SU-DHL-6 (cell line): ENCODE results near the gene SCT.

Experiments used
- EZH2phosphoT487 ChIP-seq: fragments of 200-600 bp; sonication (generic), shearing (Covaris generic); conservative IDR thresholded peaks from 2 replicates; pipeline ENCODE4 v1.6.1; 2018; ENCODE audit warnings: mild to moderate bottlenecking, antibody characterized with exemption, low read length, moderate library complexity, mixed read lengths
- TF ChIP-seq, protein P1 (sequence below): fragments of 200-600 bp; sonication (generic); IDR thresholded peaks from one replicate; pipeline ENCODE4 v1.5.1; 2017; ENCODE audit warnings: antibody characterized with exemption, mild to moderate bottlenecking, low read length, moderate library complexity; ENCODE audit not compliant: insufficient read depth, poor library complexity, severe bottlenecking

DNA sequence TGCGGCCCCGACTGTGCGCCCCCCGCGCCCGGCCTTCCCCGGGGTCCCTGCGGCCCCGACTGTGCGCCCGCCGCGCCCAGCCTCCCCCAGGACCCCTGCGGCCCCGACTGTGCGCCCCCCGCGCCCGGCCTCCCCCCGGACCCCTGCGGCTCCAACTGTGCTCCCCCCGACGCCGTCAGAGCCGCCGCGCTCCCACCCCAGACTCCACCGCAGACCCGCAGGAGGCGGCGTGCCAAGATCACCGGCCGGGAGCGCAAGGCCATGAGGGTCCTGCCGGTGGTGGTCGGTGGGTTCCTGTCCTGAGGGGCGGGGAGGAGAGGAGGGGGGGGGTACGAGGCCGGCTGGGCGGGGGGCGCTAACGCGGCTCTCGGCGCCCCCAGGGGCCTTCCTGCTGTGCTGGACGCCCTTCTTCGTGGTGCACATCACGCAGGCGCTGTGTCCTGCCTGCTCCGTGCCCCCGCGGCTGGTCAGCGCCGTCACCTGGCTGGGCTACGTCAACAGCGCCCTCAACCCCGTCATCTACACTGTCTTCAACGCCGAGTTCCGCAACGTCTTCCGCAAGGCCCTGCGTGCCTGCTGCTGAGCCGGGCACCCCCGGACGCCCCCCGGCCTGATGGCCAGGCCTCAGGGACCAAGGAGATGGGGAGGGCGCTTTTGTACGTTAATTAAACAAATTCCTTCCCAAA, 13.2 kb upstream of the SCT start:
- TF ChIP-seq, protein P1, sequence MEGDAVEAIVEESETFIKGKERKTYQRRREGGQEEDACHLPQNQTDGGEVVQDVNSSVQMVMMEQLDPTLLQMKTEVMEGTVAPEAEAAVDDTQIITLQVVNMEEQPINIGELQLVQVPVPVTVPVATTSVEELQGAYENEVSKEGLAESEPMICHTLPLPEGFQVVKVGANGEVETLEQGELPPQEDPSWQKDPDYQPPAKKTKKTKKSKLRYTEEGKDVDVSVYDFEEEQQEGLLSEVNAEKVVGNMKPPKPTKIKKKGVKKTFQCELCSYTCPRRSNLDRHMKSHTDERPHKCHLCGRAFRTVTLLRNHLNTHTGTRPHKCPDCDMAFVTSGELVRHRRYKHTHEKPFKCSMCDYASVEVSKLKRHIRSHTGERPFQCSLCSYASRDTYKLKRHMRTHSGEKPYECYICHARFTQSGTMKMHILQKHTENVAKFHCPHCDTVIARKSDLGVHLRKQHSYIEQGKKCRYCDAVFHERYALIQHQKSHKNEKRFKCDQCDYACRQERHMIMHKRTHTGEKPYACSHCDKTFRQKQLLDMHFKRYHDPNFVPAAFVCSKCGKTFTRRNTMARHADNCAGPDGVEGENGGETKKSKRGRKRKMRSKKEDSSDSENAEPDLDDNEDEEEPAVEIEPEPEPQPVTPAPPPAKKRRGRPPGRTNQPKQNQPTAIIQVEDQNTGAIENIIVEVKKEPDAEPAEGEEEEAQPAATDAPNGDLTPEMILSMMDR: no peak
- TF ChIP-seq EZH2phosphoT487: no peak
